NCI-H187 (cell line): Measurements from ENCODE around the gene STBD1.
"Not testable (repeated sequence)": the region's sequence is repeated elsewhere in the genome, so short reads cannot be mapped to it uniquely, and the experiment has no call there.

Source experiments
- DNase-seq, 2 experiments: peaks; one replicate each; lab custom pipeline; 2025; lab: John Stamatoyannopoulos, UW

The STBD1 gene

GRCh38 chr4:76283900-76284299 is 22.6 kb upstream of the STBD1 start:
- no peak for DNase-seq

GRCh38 chr4:76287811-76288210 is 18.7 kb upstream of the STBD1 start:
- not testable (repeated sequence) for DNase-seq

- no peak for DNase-seq
Measured at GRCh38 chr4:76292730-76293129, 13.8 kb upstream of the STBD1 start.

GRCh38 chr4:76293772-76294171 is 12.8 kb upstream of the STBD1 start:
- no peak for DNase-seq

- DNase-seq, result no peak
Measured at GRCh38 chr4:76296286-76296820, 10.2 kb upstream of the STBD1 start.

- DNase-seq, result no peak
Measured at GRCh38 chr4:76298227-76298626, 8.3 kb upstream of the STBD1 start.

- DNase-seq, result no peak
Measured at GRCh38 chr4:76300012-76300411, 6.5 kb upstream of the STBD1 start.

- DNase-seq, result peak; percentile 27 to 37
Measured at GRCh38 chr4:76301068-76301774, 5.3 kb upstream of the STBD1 start.

GRCh38 chr4:76301775-76302162 is 4.8 kb upstream of the STBD1 start:
- DNase-seq, result no peak

GRCh38 chr4:76302826-76303438 is 3.6 kb upstream of the STBD1 start:
- DNase-seq, result no peak

- no peak for DNase-seq
Measured at GRCh38 chr4:76305033-76305687, 1.4 kb upstream of the STBD1 start.

GRCh38 chr4:76306882-76307659 is 538 bp downstream of the STBD1 start:
- DNase-seq, result no peak

GRCh38 chr4:76307660-76308014 is 1.1 kb downstream of the STBD1 start:
- DNase-seq, result no peak

GRCh38 chr4:76308548-76308947 is 2.0 kb downstream of the STBD1 start:
- DNase-seq, result no peak

- no peak for DNase-seq
Measured at GRCh38 chr4:76309939-76310550, 3.5 kb downstream of the STBD1 start.

- DNase-seq, result no peak
Measured at GRCh38 chr4:76310683-76311082, 4.2 kb downstream of the STBD1 start.

GRCh38 chr4:76311896-76312331 is 5.4 kb downstream of the STBD1 start:
- no peak for DNase-seq

GRCh38 chr4:76312457-76312856 is 5.9 kb downstream of the STBD1 start:
- DNase-seq, result no peak

GRCh38 chr4:76313547-76313946 is 7.0 kb downstream of the STBD1 start:
- no peak for DNase-seq

GRCh38 chr4:76315267-76315918 is 8.9 kb downstream of the STBD1 start:
- DNase-seq, result no peak

- DNase-seq, result no peak
Measured at GRCh38 chr4:76316131-76316530, 9.6 kb downstream of the STBD1 start.
